Activated CD8-positive, alpha-beta memory T cell treated with anti-CD3 and anti-CD28 coated beads, Interleukin-2, amount 50 U/mL, for 1 hour (primary cell): ENCODE results near the gene CMIP.
A peak's percentile ranks its signal among the peaks of the same experiment; 100 is the strongest.

Experiments
- DNase-seq: peaks from one replicate; pipeline ENCODE4 v3.0.0-alpha.2; 2020; ENCODE audit errors: extremely low read depth

The CMIP gene

DNA sequence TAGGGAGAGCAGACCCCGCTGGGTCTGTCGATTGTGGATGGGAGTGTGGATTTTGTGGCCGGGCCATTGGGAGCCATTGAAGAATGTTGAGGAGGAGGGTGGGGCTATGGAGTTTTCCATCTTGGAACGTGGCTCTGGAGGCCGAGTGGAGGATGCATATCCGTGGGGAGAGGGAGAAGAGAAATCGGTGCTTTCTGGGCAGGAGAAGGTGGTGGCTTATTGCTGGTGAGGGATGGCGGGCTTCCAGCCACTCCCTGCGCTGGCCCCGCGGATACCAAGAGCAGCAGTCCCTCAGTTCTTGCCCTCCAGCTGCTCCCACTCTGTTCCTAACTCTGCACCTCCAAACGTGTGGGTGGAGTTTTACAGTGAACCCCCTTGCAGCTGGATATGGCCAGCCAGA, 162.4 kb downstream of the CMIP start:
- DNase-seq: no peak

DNA sequence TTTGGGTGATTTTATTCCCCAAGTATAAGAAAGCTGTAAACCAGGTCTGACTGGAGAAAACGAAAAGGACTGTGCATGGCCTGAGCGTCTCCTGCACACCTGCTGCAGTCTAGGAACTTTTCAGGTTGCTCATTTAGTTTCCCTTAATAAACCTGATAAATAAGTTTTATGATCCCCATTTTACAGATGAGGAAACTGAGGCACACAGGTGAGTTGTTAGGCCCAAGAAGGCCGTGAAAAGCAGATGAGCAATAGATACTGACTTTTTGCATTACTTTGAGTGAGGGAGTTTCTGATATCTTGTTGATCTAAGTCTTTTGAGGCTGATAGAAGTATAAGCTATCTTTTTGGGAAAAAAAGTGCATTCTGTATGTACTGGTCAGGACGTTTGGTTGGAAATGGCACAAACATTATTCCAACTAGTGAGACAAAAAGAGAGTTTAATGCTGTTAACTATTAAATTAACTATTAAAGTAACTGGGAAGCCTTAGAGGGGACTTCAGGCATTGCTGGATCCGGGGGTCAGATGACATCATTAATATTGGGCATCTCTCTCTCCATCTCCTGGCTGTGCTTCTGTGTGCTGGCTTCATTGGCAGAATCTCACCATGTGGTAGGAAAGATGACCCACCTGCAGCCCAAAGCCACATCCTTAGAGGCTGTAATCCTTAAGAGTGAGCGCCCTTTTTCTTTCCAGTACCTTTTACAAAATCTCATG, 163.4 kb downstream of the CMIP start:
- no peak for DNase-seq

DNA sequence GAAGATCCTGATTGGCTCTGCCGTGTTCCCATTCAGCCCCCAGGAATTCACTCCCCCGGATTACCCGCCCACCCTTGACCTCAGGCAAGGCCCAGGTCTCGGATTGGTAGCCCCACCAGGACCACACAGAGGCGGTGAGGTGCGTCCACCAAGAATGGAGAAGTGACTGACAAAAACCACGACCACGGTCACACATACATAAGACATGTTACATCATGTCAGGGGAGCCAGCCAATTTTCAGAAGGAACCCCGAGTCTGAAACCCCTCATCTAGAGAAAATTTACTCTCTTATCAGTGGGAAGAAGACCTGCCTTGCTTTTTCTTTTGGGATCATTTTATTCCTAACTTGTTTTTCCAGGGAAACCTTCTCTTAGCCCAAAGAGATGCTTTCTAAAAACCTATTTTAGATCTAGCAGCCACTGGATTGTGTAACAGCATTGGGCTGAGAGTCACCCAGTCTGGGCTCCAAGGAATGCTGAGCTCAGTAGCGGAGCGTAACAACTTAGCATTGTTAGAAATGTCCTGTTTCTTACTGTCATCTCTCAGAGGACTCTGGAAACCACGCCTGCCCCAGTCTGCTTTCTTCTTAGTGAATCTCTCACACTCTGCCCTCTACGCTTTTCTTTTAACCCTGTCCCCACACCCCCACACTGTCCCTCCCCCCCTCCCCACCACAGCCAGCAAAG, 164.1 kb downstream of the CMIP start:
- DNase-seq: no peak

DNA sequence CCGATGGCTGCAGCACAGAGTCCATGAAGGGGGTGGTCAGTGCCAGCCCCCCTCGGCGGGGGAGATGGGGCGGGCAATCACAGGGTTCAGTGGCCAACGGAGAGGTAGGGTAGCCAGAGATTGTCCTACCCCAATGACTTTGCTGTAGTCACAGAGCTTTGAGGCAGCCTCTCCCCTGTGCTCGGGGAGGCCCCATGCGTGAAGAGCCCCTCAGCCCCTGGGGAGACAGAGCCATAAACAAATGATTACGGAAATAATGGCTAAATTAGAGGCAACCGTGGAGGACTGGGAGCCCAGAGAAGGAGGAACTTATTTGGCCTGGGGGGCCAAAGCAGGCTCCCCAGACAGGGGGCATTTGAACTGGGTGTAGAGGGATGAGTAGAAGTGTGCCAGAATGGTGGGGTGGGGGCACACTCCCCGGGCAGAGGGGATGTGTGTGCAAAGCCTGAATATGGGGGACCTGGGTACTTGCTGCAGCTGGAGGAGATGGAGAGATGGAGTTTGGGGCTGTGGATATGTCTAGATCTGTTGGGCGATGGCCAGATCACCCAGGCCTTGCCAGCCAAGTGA, 164.8 kb downstream of the CMIP start:
- DNase-seq: no peak

DNA sequence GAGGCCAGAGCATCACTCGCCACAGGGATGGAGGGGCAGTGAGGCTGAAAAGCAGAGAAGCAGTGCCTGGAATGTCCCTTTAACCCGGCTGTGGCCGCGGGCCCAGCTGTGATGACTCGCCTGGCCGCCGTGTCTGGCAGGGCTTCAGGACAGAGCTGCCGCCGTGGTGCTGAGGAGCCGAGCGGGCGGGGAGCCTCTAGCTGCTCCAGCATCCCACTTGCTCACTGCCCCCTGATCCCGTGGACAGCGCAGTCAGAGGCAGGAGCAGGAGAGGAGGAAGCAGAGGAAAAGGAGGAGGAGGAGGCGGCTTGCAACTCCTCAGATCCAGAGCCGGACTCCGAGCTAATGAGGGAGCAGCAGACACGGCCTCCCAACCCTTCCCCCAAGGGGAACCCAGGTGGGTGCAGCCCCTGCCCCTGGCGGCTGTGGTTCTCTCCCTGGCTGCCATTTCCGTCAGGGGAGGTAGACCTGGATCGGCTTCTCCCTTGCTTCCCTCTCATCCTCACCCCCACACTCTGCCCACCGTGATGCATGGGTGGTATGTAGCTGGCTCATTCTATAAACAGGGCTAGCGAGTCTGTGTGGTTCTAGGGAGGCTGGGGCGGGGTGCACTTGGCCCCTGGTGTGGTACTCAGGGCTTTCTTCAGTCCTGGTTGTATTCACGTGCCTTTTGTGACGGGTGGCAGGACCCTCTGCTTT, 165.7 kb downstream of the CMIP start:
- DNase-seq: no peak

DNA sequence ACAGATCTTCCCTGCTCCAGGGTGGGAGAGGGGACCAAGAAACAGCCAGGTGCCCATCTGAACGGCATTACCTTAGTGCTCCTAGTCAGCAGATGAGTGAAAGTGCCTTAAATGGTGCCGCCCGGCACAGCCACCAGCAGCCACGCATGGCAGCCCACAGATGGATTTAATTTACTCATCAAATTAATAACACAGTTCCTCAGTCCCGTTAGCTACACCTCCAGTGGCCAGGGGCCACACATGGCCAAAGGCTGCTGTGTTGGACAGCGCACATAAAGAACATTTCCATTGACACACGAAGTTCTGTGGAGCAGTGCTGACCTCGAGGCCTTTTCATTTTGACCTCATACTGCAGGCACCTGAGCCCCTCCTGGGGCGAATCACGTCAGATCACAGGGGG, 166.3 kb downstream of the CMIP start:
- DNase-seq: no peak

DNA sequence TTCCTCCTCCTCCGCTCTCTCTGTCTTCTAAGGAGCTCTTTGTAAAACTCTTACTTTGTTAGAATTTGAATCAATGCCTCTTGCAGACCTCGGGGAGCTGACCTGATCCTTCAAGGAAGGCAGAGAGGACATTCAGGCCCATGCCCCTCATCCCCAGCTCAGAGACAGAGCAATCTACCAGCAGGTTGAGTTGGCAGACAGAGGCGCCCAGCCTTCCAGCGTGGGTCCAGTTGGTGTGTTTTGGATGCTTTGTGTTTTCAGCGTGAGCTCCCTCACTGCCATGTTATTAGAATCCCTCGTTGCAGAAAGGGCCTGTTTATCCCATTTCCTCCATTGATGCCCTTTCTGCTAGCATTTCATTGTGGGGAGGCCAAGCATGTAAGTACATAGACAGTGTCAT, 167.1 kb downstream of the CMIP start:
- no peak for DNase-seq

DNA sequence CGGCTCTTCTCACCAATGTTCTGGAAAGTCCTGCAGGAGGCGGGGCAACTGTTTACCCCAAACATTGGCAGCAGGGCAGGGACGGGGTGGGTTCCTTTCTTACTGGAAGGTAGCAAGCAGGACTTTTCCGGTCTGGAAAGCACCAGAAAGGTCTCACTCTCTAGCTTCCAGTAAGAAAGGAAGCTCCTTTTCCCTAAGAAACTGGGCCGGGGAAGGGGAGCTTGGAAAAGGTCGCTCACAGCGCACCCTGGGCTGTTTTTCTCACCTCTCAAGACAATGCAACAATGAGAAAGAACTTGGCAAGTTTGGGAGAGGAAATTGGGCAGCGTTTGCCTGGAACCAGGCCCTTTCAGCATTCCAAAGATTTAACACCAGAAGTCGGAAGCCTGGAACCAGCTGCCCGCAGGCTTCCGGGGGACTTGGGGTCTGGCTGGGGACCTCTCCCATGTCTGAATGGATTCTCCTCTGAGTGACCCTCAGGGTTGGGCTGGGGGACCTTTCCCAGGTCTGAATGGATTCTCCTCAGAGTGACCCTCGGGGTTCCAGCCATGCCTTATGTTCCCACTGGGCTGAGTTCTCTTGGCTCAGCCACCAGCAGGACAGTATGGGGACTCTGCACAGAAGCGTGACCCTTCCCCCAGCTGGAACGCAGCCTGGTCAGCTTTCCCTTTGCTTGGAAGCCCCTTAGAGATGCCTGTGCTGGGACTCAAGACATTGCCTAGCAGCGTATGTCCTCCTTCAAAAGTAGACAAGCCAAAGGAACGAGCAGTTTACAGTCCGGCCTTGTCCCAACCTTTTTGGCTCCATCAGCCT, 167.9 kb downstream of the CMIP start:
- no peak for DNase-seq

DNA sequence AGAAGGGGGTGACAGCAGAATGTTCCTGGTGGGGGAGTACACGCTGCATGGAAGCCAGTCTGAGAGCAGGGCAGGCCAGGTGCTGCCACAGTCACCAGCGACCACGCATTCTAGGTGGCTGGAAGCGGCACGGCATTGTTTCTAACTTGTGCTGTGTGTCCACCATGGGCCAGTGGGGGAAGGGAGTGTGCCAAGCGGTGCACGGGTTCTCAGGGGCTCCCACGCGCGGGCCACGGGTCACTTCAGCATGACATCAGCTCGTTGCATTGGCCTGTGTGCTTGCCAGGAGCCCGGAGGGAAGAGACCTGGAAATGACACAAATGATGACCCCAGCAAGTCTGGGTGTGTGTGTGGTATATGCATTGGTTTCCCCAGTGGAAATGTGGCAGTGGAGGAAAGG, 169.6 kb downstream of the CMIP start:
- no peak for DNase-seq

DNA sequence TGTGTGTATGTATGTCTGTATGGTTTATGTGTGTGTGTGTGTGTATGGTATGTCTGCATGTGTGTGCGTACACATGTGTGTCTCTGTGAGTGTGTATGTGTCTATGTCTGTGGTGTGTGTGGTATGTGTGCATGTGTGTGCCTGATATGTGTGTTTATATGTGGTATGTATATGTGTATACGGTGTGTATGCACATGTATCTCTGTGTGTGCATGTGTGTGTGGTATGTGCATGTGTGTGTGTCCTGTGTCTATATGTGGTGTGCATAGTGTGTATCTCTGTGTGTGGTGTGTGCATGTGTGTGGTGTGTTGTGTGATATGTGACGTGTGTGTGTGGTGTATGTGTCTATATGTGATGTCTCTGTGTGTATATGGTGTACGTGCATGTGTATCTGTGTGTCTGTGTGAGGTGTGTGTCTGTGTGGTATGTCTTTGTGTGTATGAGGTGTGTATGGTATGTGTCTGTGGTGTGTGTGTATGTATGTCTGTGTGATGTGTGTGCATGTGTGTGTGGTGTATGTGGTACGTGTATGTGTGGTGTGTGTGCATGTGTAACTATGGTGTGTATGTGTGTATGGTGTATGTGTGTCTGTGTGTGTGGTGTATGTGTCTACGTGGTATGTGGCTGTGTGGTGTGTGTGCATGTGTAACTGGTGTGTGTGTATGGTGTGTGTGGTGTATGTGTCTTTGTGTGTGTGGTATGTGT, 170.2 kb downstream of the CMIP start:
- no peak for DNase-seq

DNA sequence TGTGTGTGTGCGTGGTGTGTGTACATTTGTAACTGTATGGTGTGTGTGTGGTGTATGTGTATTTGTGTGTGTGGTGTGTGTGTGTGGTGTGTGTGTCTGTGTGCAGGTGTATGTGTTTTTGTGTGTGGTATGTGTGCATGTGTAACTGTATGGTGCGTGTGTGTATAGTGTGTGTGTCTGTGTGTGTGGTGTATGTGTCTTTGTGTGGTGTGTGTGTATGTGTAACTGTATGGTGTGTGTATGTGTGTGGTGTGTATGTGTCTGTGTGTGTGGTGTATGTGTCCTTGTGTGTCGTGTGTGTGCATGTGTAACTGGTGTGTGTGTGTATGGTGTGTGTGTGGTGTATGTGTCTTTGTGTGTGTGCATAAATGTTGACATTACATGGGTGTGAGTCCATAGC, 170.8 kb downstream of the CMIP start:
- no peak for DNase-seq

DNA sequence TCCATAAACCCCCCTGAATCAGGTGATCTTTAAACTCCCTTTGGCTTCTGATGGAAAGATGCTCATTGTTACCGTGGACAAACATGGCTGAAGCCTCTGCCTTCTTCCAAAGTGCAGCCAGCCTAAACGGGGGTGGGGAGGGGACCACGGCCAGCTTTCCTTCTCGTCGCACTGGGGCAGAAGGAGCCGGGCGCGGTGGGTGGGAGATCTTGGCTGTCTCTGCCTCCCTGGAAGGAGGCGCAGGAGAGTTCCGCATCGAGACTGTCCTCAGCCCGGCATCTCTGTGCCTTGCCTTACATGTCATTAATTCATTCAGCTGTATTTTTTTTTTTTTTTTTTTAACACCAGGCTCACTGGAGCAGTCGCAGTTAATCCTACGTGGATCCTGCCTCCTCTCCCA, 171.2 kb downstream of the CMIP start:
- no peak for DNase-seq

DNA sequence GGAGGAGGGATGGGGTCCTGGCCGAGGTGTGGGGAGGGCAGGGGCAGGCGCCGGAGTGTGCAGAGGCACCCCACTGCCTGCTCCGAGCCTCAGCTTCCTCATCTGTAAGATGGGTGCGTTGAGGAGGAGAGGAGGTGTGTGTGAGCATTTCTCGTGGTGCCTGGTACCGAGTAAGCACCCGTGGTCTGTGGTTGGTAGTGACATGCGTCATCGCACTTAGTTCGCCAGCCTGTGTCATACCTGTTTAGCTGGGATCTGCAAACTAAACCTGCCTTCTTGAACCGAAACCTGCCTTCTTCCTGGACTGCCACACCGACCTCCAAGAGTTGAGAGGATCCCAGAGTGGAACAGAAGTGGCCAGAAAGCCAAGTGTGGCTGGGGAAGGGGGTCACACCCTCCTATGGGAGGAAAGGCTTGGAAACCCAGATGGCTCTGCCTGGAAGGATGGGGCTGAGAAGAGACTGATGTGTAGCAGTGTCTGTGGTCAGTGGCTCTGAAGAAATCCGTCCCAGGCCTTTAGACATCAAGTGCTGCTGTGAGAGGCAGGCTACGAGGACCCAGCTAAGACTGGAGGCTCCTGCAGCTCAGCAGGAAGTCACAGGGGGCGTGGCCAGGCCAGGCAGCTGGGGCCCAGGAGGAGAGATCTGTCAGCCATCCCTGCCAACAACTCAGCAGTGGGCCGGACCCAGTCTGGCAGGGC, 171.9 kb downstream of the CMIP start:
- peak; percentile 57 for DNase-seq

DNA sequence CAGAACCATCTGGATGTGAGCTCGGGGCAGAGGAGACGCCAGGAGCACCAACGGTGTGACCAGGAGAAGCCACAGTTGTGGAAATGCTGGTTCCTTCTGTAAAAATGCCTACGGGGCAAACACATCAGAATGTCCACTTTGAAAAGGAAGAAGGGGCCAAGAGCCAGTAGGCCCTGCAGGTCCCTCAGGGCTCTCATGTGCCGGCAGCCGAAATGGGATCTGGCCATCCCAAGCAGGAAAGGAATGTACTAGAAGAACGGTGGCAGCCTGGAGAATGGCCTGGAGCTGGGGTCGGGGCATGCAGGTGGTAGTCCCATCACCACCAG, 172.4 kb downstream of the CMIP start:
- DNase-seq: no peak

DNA sequence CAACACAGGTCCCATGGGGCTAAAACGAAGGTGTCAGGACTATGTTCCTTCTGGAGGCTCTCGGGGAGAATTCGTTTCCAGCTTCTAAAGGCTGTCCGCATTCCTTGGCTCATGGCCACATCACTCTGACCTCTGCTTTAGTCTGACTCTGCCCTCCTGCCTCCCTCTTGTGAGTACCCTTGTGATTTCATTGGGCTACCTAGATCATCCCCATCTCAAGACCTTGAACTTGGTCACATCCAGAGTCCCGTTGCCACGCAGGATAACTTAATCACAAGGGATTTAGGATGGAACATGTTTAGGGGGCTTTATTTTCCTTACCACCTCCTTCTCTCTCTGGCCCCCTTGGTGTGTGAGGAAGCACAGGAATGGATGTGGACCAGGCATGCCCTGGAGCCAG, 173.6 kb downstream of the CMIP start:
- DNase-seq: no peak

DNA sequence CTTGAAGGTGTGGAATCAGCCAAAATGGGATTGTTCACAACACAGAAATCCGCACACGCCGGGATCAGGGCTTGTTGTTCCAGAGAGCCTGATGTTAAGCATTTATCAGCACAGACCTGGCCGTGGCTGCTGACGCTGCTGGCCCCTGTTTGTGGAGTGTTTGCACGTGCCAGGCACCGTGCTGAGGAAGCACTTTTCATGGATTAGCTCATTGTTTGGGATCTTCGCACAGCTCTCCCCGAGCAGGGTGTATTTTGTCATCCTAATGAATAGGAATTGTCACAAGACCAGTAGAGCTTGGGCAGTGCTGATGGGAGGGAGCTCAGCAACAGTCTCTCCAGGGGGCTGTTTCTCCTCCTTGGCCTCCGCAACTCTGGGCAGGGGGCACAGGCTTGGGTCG, 174.1 kb downstream of the CMIP start:
- no peak for DNase-seq

DNA sequence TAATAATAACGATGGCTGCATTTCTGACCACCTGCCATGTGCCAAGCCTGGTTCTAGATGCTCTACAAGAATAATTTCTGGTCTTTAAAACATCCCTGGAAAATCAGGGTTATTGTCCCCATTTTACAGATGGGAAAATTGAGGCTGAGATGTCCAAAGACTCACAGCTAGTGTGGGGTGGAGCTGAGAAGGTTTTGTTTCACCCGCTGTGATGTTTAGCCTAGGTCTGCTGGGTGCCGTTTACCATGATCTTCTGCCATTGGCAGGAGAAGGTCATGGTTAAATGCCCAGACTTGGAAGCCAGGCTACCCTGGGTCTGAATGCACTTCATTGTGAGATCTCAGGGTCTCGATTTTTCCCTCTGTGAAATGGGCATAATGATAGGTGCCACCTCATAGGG, 175.4 kb downstream of the CMIP start:
- no peak for DNase-seq

DNA sequence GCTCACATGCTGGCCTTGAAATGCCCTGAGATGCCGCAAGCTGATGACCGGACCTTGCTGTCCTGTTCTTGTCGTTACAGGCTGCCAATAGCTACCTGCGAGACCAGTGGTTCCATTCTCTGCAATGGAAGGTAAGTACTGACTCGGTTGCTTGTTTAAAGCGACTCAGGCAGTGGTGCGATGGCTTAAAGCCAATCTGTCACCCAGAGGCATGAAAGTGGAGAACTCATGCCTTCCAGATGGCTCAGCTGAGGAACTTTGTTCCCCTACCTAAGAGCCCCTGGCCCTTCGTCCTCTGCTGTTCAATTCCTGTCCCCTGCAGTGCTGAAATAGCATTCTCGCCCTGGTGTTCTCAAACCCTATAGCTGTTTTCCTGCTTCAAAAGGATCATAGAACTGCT, 176.2 kb downstream of the CMIP start:
- DNase-seq: no peak

DNA sequence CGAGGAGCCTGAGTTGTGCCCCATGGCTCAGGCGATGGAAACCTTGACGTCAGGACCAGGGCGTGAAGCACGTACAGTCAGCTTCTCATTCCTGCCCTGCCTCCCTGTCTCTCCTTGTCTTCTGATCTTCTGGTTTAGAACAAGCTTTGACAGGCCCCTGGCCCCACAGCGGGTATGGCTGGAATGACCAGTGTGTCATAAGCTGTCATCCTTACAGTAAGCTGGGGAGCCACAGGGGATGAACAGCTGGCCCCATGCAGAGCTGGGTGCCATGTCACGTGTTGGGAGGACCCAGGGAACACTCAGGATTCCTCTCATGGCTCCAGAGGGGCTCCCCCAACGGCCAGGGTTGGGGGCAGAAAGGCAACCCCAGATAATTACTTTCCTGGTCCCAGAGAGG, 176.9 kb downstream of the CMIP start:
- DNase-seq: no peak

DNA sequence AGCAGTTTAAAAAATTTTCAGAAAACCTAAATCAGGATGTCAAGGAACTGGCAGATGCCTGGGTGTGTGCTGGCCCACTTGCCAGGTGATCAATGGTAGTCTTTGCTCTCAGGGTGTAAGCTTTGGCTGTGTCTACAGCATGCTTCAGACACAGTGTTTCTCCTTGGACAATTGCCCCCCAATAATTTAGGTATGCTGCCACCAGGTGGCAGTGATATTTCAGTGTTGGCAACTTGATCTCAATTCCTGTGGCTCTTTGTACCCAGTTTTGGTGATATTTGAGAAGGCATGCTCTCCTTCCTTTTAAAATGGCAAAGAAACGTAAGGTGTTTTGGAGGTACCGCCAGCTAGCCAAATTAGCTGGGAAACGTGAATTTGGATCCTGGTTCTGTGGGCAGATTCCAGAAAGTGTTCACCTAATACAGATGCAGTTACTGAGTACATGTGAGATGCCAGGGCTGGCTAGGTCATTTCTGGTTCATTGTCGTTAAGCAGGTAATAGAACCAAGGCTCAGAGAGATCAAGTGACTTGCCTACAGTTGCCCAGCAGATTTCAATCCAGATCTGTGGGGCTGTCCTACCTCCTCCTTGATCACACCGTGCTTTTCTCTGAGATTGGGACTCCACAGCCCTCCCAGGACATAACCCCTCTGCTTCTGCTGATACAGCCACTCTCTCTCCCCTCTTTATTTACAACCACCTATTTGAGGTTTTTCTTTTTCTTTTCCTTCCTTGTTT, 178.9 kb downstream of the CMIP start:
- no peak for DNase-seq
